ENCODE results near the gene CAPS.

CAPS gene

DNA sequence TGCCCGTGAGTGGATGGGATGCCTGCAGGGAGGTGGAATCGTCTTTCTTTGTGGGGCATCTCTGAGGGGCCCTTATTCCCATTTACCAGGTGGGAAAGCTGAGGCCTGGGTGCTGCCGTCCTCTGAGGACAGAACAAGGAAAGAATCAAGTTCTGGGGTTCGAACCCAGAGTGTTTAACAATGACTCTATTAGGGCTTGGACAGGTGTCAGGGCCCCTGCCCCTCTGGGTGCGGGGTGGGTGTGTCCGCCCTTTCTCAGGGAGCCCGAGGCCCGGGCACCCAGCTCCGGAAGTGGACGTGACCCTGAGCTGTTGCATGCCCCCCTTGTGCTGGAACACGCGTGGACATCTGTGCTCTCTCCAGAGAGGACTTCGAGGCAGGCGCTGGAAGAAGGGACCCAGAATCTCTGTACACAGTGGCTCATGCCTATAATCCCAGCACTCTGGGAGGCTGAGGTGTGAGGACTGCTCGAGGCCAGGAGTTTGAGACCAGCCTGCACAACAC lies 21.2 kb upstream of the CAPS start:
- no peak for DNase-seq

DNA sequence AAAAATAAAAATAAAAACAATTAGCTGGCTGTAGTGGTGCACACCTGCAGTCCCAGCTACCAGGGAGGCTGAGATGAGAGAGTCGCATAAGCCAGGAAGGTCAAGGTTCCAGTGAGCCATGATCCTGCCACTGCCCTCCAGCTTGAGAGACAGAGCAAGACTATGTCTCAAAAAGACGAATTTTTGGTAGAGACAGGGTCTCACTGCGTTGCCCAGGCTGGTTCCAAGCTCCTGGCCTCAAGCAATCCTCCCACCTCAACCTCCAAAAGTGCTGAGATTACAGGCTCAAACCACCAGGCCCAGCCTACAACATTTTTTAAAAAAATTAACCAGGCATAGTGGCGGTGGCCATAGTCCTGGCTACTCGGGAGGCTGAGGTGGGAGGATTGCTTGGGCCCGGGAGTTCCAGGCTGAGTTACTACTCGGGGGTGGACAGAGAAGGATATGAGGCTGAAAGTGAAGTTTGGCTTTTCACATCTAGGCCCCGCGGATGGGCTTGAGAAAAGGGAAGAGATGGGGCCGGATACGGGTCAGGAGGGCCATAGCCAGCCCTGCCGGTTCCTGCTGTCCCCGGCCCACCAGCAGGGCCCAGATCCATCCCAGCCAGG lies 20.7 kb upstream of the CAPS start:
- no peak for DNase-seq

DNA sequence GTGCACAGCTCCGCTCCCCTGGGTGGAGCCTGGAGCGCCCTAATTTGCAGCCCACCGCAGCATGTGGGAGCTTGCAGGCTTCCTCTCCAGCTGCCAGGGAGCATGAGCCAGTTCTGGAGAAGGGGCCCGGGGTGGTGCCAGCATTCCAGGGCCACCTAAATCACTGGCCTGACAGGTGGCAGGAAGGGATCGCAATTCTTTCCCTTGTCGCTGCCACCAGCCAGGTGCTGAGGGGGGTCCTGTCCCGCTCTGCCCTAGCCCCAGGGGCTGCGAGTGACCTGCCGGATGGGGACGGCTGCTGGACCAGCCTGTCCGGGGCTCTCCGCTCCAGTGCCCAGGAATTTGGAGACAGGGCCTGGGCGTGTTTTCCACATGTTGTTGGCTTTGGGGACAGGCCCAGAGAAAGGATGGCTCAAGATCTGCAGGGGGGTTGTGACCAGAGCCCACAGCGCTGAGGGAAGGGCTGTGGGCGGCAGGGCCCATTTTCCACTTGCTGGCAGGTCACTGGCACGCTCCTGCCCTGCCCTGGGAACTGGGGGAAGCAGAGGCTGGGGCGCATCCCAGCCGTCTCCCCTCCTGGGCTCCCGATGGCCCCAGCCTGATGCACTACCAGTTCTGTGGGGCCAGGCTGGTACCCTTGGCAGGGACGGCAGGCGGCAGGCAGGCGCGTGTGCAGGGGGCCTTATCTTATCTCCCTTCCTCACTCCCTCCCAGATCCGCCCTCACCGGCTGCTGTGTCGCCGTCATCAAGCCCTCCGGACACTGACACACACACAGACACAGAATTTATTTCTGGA lies 19.9 kb upstream of the CAPS start:
- DNase-seq: no peak

DNA sequence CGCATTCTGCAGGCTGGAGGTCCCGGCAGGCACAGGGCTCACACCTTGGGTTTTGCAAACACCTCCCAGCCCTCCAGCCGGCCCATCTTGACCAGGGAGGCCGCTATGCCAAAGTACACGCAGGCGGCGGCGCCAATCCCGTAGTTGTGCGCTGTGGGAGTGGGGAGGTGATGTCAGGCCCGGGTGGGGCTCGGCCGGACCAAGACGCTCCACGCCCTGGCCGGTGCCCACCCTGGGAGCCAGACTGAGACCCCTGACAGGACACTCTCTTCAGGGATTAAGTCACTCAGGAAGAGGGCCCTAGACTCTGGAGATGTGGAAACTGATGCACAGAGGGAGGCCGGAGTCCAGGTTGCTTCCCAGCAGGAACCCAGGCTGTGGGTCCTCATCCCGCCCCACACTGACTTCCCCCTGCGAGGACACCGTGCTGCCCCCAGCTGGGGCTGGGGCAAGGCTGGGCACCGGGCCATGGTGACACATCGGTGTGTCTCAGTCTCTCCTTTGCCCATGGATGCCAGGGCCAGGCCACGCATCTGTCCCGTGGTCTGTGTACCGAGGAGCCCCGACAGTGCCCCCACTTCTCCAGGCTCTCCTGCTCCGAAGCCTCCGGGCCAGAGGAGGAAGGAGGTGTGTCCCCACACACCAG lies 19.2 kb upstream of the CAPS start:
- DNase-seq: no peak

DNA sequence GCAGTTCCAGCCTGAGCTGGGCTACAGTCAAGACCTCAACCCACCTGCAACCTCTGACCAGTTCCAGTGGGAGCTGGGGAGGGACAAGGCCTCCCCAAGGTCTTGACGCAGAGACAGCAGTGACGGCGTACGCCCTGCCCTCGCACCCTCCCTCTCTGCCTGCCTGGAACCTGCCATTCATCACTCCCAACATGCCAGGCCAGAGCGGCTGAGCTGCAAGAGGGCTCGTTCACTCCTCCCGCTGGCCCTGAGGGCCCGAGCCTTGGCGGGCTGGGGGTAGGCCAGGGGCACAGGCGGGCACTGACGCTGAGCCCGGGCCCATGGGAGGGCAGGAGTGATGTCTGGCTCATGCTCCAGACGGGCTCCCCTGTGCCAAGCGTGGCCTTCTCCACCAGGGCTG lies 18.6 kb upstream of the CAPS start:
- no peak for DNase-seq

DNA sequence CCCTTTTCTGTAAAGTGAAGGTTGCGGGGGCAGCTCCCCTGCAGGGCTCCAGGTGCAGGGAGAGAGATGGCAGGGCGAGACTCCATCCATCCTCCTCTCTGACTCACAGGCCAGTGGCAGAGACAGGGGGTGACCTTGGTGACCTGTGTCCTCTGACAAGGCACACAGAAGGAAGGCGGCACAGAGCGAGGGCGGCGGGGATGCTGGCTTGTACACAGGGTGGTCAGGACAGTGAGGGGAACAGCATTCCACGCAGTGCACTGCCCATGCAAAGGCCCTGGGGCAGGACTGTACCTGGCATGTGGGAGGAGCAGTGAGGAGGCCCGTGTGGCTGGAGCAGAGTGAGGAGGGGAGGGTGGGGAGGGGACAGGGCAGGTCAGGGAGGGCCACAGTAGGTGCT lies 18.2 kb upstream of the CAPS start:
- no peak for DNase-seq

DNA sequence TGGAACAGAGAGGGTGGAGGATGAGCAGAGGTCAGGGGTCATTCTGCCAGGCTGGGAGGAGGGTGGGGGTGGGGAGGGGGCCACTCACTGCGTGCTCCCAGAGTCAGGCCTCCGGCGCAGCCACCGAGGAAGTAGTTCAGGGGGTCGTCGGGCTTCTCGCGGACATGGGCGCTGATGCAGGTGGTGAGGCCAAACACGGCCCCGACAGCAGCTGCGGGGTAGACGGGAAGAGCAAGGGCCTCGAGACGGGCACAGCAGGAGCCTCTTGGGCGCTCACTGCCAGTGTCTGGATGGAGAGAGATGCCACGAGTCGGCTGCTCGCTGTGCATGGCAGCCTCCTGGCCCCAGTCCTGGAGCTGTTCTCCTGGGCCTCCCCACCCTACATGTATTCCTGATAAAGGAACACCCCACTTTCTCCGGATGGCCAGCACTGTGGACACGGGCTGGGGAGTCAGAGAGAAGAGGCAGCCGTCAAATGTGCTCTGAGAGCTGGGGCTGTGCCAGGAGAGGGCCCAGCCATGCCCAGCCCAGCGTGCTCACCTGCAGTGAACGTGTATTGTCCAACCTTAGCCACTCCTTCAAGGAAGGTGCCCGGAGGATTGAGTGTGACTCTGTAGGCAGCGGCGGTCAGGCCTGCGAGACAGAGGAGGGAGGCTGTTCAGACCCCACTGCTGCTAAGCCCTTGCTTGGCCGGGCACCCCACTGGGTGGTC lies 17.5 kb upstream of the CAPS start:
- no peak for DNase-seq

DNA sequence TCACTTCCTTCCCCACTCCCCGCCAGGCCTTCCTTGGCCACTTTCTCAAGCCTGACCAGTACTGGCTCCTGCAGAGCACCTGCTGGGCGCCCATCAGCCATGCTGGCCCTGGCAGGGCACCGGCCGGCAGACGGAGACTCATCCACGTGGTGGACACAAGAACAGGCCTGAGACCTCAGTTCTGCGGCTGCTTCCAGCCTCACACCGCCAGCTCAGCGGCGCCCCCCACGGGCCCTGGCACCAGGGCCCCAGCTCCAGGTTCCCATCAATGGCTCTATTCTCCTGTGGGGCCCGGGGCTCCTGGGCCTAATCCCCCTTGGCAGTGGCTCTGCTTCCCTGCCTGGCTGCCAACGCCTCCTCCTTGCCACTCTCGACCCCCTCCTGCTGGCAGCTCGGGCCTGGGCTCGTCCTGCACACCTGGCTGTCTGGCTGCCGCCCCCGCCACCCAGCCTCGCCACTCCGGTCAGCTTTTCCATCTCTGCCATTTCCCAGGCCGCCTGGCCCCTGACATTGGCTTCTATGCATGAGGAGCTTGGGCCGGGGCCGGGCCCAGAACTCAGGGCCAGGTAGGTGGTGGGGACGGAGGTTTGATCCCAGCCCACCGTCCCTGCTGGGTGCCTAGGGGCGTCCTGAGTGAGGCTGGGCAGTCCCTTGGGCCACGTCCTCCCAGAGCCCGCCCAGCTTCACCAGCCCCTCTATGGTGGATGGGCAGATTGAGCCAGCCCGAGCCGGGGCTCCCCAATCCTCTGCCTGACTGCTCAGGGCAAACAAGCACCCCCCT lies 16.7 kb upstream of the CAPS start:
- DNase-seq: no peak

DNA sequence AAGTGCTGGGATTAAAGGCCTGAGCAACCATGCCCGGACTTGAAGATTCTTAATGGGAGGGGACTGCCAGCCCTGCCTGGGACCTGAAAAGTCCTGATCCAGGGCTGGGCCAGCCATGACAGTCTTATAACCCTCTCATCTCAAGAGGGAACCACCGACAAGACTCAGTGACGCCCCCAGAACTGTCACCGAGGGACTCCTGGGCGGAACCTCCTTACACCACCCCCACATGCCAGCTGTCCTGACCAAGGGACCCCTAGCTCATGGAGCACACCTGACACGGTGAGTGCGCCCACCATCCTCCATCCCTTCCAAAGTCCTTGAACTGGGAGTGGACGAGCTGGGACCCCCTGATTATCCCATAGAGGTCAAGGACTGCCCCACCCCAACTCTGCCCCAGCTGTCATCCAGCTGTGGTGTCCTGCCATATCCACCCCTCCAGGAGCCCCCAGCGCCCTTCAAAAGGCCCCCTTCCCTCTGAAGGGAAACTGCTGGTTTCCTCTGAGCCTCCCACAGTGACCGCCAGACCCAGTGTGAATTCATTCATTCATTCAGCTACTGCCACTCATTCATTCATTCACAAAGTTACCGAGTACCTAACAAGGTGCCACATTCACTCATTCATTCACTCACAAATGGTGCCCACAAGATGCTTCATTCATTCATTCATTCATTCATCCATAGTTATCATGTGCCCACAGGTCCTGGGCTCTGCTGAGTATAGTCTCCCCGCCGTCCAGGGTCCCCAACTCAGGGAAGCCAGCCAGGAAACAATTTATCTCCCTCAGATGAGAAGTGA lies 14.1 kb upstream of the CAPS start:
- no peak for DNase-seq

DNA sequence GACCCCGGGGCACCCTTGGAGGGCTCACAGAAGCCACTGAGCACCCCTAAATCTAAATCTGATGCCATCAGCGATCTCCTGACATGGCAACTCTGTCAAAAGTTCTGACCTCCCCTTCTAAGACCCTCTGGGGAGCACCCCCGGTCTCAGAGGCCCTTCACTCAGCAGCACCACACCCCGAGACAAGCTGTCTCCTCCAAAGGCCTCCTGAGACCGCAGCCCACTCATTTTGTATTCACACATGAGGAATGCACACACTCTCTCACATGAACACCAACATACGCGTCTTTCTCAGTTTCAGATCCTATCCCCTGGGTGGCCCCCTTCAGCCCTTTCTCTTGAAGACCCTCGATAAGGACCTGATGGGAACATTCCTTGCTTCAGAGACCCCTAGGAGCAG lies 13.1 kb upstream of the CAPS start:
- no peak for DNase-seq

DNA sequence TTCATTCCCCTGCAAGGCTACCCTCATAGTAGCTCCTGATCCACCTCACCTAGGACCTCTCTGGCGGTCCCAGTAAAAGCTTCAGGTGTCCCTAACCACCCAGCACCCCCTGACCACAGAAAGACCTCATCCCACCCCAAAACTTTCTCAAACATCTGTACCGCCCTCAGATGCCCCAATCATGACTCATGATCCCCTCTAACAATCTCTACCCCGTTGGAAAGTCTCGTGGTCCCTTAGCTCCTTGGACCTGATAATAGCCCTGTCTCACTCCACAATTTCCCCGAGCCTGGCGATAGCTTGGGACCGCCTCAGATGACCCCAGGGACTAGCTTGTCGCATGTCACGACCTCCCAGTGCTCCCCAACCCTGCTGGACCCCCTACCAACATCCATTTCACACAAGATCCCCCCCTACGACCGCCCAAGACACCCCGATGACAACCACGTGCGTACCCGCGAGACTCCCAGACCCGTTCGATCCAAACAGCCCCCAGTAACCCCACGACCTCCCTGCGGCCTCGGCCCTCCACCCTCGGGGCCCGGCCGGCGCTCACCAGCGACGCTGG lies 10.9 kb upstream of the CAPS start:
- peak; percentile 46 to 50 for DNase-seq

DNA sequence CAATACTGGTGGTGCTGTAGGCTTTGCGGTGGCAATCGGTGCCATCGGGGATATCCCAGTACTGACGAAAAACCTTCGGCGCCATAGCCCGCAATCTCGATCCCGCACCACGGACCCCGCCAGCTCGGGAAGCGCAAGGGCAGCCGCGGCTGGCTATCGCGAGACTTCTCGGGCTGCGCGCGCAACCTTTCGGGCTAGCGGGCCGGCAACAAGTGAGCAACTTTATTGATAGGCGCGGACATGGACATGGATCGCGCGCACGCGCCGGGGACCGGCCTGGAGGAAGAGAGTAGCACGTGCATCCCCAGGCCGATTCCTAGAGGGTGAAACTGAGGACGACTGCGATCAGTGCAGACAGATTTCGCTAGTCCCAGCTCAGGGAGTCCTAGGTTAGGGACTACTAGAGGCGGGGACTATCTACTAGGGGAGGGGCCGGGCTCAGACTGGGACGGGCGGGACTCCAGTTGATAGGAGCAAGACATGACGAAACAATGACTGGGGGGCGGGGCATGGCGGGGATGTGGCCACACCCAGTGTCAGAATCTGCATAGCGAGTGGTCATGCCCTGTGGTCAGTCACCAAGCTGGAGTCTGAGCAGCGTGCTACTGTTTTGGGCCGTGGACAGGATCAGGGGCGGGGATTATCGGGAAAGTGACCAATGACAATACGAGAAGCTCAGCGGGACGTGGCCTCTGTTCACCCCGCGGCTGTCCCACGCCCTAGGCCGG lies 10.3 kb upstream of the CAPS start, which contains the start of gene NDUFA11:
Gene NDUFA11, minus strand, starts transcription at position 167 of the 728 bp plus-strand sequence. Its CDS starts 82 bp downstream, at position 85.
- peak; percentile 98 to 99 for DNase-seq

DNA sequence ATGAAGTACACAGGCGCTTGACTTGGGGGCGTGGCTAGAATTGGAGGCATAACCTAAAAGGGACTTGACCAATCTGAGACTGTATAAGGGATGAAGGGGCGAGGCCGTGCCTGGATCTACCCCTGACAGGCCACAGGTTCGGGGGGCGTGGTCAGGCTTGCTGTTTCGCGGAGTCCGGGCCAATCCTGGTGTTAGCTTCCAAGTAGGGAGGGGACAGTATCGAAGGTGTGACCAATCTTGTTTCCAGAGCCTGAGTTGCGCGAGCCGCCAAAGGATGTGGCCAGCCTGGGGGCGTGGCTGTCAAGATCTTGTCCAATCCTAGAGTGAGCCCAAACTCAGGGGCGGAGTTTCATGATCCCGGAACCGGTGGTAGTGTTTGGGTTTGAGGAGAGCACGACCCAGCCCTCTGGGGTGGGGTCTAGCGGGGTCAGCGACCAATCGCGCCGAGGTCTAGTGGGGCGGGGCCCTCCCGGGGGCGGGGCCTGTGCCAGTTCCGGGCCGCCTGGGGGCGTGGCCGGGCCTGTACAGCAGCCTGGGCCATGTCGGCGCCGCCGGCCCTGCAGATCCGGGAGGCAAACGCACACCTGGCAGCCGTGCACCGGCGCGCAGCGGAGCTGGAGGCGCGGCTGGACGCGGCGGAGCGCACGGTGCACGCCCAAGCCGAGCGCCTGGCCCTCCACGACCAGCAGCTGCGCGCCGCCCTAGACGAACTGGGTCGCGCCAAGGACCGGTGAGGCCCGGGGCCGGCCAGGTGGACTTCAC lies 9.5 kb upstream of the CAPS start, which contains the start of gene VMAC:
Gene VMAC, plus strand, starts transcription at position 521 of the 762 bp plus-strand sequence. Its CDS starts 19 bp downstream, at position 540.
- peak; percentile 99 to 100 for DNase-seq

DNA sequence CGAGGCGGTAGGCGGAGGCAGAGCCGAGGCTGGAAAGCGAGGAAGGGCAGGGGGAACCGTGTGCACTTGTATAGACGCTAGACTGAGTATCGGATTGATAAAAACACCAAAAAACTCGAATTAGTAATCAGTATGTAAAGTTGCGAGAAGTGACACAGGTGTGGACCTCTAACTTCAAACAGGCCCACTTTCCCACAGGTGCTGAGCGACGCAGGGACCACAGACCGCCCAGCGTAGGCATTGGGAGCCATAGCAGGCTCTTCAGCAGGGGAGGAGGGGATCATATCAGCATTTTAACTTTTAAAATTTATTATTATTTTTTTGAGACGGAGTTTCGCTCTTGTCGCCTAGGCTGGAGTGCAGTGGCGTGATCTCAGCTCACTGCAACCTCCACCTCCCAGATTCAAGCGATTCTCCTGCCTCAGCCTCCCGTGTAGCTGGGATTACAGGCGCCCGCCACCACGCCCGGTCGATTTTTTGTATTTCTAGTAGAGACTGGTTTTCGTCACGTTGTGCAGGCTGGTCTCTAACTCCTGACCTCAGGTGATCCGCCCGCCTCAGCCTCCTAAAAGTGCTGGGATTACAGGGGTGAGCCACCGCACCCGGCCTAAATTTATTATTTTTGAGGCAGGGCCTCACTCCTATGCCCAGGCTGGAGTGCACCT lies 8.8 kb upstream of the CAPS start:
- no peak for DNase-seq

DNA sequence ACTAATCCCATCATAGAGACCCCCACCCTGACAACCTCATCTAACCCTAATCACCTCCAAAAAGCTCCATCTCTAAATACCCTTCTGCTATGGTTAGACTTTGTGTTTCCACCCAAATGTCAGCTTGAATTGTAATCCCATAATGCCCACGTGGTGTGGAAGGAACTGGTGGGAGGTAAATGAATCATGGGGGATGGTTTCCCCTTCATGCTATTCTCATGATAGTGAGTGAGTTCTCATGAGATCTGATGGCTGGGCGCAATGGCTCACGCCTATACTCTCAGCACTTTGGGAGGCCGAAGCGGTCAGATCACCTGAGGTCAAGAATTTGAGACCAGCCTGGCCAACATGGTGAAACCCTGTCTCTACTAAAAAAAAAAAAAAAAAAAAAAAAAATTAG lies 6.8 kb upstream of the CAPS start:
- DNase-seq: no peak

DNA sequence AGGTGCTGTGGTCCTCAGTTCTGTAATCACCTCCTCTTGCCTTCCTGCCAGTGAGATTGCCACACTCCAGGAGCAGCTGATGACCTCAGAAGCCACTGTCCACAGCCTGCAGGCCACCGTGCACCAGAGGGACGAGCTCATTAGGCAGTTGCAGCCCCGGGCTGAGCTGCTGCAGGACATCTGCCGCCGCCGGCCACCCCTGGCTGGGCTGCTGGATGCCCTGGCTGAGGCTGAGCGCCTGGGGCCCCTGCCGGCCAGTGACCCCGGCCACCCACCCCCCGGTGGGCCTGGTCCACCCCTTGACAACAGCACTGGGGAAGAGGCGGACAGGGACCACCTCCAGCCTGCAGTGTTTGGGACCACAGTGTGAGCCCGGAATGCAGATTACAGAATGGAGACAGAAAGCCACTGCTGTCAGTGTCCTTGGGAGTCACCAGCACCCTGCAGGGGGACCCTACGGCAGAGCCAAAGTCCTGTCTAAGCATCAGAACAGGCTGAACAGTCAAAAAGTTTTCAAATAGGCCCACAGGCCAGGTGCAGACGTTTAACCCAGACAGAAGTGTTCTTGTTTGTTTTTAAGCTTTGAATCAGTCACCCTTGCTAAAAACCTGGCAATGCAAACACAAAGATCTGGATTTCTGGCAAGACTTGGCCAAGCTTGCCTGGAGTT lies 5.1 kb upstream of the CAPS start:
- no peak for DNase-seq

DNA sequence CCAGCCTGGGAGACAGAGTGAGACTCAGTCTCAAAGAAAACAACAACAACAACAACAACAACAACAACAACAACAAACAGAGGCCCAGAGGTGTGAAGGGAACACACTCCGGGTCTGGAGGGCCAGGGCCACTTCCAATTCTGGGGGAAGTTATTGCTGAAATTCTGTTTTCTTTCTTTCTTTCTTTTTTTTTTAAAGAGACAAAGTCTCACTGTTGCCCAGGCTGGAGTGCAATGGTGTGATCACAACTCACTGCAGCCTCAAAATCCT lies 3.5 kb upstream of the CAPS start:
- DNase-seq: no peak

DNA sequence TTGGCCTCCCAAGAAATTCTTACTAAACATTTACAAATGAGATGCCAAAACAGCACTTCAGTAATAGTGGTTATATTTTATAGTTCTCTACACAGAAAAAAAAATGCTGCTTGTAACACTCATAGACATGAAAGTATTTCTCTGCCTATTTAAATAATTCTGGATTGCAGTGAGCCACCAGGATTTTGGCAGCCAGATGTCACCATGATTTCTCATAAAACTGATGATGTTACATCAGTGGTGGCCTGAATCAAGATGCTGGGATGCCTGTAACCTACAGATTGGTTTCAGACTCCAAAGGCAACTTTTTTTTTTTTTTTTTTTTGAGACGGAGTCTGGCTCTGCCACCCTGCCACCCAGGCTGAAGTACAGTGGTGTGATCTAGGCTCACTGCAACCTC lies 2.7 kb upstream of the CAPS start:
- DNase-seq: no peak

DNA sequence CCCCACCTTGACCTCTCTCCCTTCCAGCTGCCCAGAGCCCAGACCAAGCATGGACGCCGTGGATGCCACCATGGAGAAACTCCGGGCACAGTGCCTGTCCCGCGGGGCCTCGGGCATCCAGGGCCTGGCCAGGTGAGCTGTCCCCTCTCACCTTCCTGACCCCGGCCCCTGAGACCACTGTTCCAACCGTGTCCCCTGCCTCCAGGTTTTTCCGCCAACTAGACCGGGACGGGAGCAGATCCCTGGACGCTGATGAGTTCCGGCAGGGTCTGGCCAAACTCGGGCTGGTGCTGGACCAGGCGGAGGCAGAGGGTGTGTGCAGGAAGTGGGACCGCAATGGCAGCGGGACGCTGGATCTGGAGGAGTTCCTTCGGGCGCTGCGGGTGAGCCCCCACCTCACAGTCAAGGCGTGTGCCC lies 312 bp downstream of the CAPS start:
- no peak for DNase-seq

Data from activated T-cell treated with anti-CD3 and anti-CD28 coated beads, Interleukin-2, amount 50 U/mL, for 48 hours (primary cell).